Measurements from ENCODE around the gene DCAF12L2. TPM values are rescaled to one million over a fixed set of nuclear protein-coding genes. Genes with fewer than 3 reads are reported as not detected.

DCAF12L2 gene
- not detected in 2 replicates for total RNA-seq

GRCh38 chrX:126165721-126166461, at the start of gene DCAF12L2:
DCAF12L2 (minus strand) TSS chrX:126166289; CDS start chrX:126165924, 365 bp downstream.

